Choroid plexus epithelial cell (primary cell): Measurements from ENCODE around the gene TTLL12.
A peak's percentile ranks its signal among the peaks of the same experiment; 100 is the strongest.

Experiments
- DNase-seq: peaks from one replicate; pipeline ENCODE4 v3.0.0-alpha.2; 2010; ENCODE audit warnings: low read depth
- H3K4me3 ChIP-seq: 2 replicates; pipeline ENCODE4 v1.5.1; 2011; ENCODE audit warnings: low read depth, mild to moderate bottlenecking, control low read depth, low read length, moderate library complexity
- CTCF ChIP-seq: conservative IDR thresholded peaks from 2 replicates; pipeline ENCODE4 v1.5.1; 2011; ENCODE audit warnings: low read depth, mild to moderate bottlenecking, control low read depth, inconsistent platforms, low read length, moderate library complexity

Gene TTLL12

GRCh38 chr22:43155789-43156188, 31.1 kb downstream of the TTLL12 start:
- H3K4me3 ChIP-seq, result no peak overlapping the region
- TF ChIP-seq CTCF, result no peak
- DNase-seq, result no peak

- TF ChIP-seq CTCF, result no peak
- no peak for DNase-seq
- no peak overlapping the region for H3K4me3 ChIP-seq
These were observed 31.9 kb downstream of the TTLL12 start for GRCh38 chr22:43154887-43155536.

GRCh38 chr22:43153899-43154298, 33.0 kb downstream of the TTLL12 start:
- no peak for TF ChIP-seq CTCF
- peak; percentile 48 for DNase-seq
- H3K4me3 ChIP-seq, result no peak overlapping the region

- peak; percentile 41 for DNase-seq
- TF ChIP-seq CTCF, result no peak
- H3K4me3 ChIP-seq, result peak overlapping the region; percentile 82
These were observed 34.4 kb downstream of the TTLL12 start for GRCh38 chr22:43152357-43153071.

- H3K4me3 ChIP-seq, result peak overlapping the region; percentile 82
- DNase-seq, result no peak
- no peak for TF ChIP-seq CTCF
These were observed 35.0 kb downstream of the TTLL12 start for GRCh38 chr22:43152003-43152356.

- H3K4me3 ChIP-seq, result peak within 1 kb of the TSS; percentile 82
- no peak for TF ChIP-seq CTCF
- no peak for DNase-seq
These were observed 35.5 kb downstream of the TTLL12 start, which contains the start of gene TSPO for GRCh38 chr22:43151251-43152002. TSPO (plus strand) TSS chr22:43151559; CDS start chr22:43159239, 7,680 bp downstream.
